Mucosa of descending colon (tissue), 3 donors: ENCODE data around the gene VDR. TPM values are rescaled to one million over a fixed set of nuclear protein-coding genes. Genes with fewer than 3 reads are reported as not detected.

Experiments used
- ATAC-seq: fragments of 200-7000 bp; cut with Tn5 transposase; one replicate; pipeline ENCODE4 v1.9.1; 2020; ENCODE audit warnings: mild to moderate bottlenecking, moderate library complexity
- DNase-seq, 3 donors: peaks; one replicate each; pipeline ENCODE4 v3.0.0-alpha.2; 2020
- H3K36me3 ChIP-seq: fragments of 200-600 bp; one replicate; pipeline ENCODE4 v1.8.0; 2021; ENCODE audit warnings: low read depth, mild to moderate bottlenecking
- H3K4me1 ChIP-seq: fragments of 200-600 bp; one replicate; pipeline ENCODE4 v1.8.0; 2021; ENCODE audit warnings: low read depth, mild to moderate bottlenecking
- H3K4me3 ChIP-seq: fragments of 200-600 bp; one replicate; pipeline ENCODE4 v1.8.0; 2021; ENCODE audit warnings: mild to moderate bottlenecking
- H3K9me3 ChIP-seq: fragments of 200-600 bp; one replicate; pipeline ENCODE4 v1.8.0; 2021; ENCODE audit warnings: mild to moderate bottlenecking
- CTCF ChIP-seq: fragments of 200-600 bp; IDR thresholded peaks from one replicate; pipeline ENCODE4 v1.8.0; 2022; ENCODE audit warnings: antibody characterized with exemption, mild to moderate bottlenecking
- intact Hi-C, 2 donors: fragments of 100-400 bp; cut with DNase I in 1 of 2; cut with micrococcal nuclease in 1 of 2; formaldehyde crosslinking; loops; one replicate each; pipeline versions ENCODE4 v1.11.0 to v1.11.1; 2022; cut with DNase I, micrococcal nuclease
- total RNA-seq, 3 donors: library from RNA; stranded (reverse); fragmentation: NEBNext Ultra II Directional in 2 of 3; extraction: Animal tissue kit (Norgen Biotek cat#: 25700) in 2 of 3; gene quantifications; one replicate each; pipeline versions ENCODE4 v1.2.1 to v1.2.4, GENCODE V29; 2021 to 2023
- donor health status: DM: no; HTN: no; CAD: no; lungs with moderate emphysema.
- donor health status: DM: no; HTN: no; CAD: no.
- donor health status: DM: no; HTN: yes; CAD: no.

VDR gene
- total RNA-seq, 3 donors from 2014 or later, result 69.5 to 175 (median 162) TPM

- ATAC-seq (peak; percentile 73), DNase-seq (peak; percentile 85 to 92 (median 86))
- Histone ChIP-seq H3K9me3 (no peaks in the 10 kb centered on the region), H3K4me1 (peaks cover 25% of the 10 kb centered on the region), H3K36me3 (no peaks in the 10 kb centered on the region), H3K4me3 (peak within 1 kb of the TSS; percentile 68)
- intact Hi-C loops, result no loop called here
- TF ChIP-seq CTCF, result no peak
Observed at GRCh38 chr12:47819896-47820630, 84.7 kb downstream of the VDR start, which contains the start of gene HDAC7. TSS of gene HDAC7 (minus strand) at chr12:47819903. CDS start at chr12:47819785, 118 bp downstream.

- DNase-seq (peak; percentile 70 to 88 (median 85)), ATAC-seq (peak; percentile 49)
- intact Hi-C loops, result no loop called here
- Histone ChIP-seq H3K4me1 (peaks cover 26% of the 10 kb centered on the region), H3K4me3 (peak overlapping the region; percentile 68), H3K36me3 (no peaks in the 10 kb centered on the region), H3K9me3 (no peaks in the 10 kb centered on the region)
- TF ChIP-seq CTCF, result no peak
Observed at GRCh38 chr12:47819138-47819895, 85.5 kb downstream of the VDR start.

- Histone ChIP-seq H3K4me1 (peaks cover 32% of the 10 kb centered on the region), H3K4me3 (peak overlapping the region; percentile 68), H3K36me3 (no peaks in the 10 kb centered on the region), H3K9me3 (no peaks in the 10 kb centered on the region)
- ATAC-seq (peak; percentile 4), DNase-seq (peak; percentile 47 to 77 (median 67))
- intact Hi-C loops, result no loop called here
- TF ChIP-seq CTCF, result no peak
Observed at GRCh38 chr12:47818467-47819137, 86.2 kb downstream of the VDR start.

- no peaks in the 10 kb centered on the region for H3K9me3 ChIP-seq
- H3K4me1 ChIP-seq, result peaks cover 32% of the 10 kb centered on the region
- TF ChIP-seq CTCF, result no peak
- no peak overlapping the region for H3K4me3 ChIP-seq
- no peaks in the 10 kb centered on the region for H3K36me3 ChIP-seq
- intact Hi-C loops, result no loop called here
- no peak for DNase-seq
- ATAC-seq, result no peak
Observed at GRCh38 chr12:47818007-47818376, 86.8 kb downstream of the VDR start.

DNA sequence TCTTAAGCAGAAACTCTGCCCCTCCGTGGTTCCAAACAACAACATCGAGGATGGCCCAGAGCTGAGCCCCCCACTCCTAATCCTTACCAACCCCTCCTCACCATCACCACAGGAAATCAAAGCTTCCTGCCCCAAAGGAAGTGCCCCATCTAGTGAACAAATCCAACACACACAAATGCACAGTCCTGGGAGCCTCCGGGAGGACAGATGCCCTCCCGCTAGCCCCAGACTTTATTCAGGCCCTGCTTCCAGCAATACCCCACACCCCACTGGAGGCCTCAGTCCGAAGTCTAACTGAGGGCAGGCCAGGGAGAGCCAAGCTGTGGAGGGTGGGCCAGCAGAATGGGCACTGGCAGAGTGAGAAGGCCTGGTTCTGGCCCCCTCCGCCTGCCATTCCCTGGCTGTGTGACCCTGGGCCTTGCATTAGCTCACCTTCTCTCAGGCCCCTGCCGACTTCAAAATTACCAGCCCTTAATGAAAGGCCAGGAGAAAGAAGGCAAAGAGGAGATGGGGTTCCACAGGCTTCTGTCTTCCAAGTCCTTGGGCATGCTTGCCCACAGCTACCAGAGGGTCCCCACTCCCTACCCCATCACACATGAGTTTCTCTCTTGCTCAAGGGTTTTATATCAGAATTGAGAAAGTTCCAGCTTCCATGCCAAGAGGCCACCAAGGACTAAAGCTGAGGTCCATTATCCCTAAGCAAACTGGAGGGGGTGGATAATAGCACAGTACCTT lies 87.4 kb downstream of the VDR start:
- no peak for TF ChIP-seq CTCF
- Histone ChIP-seq H3K4me1 (peaks cover 37% of the 10 kb centered on the region), H3K36me3 (no peaks in the 10 kb centered on the region), H3K4me3 (no peak overlapping the region), H3K9me3 (no peaks in the 10 kb centered on the region)
- intact Hi-C loops, result no loop called here
- ATAC-seq (no peak), DNase-seq (no peak)
